SJCRH30 (cell line): Measurements from ENCODE around the gene VEGFC. TPM values are rescaled to one million over a fixed set of nuclear protein-coding genes. Genes with fewer than 3 reads are reported as not detected.

Source experiments
- DNase-seq, 2 experiments: peaks; one replicate each; pipeline ENCODE4 v3.0.0-alpha.2; 2015 to 2020
- H3K27ac ChIP-seq: fragments of 250-450 bp; sonication (Bioruptor Pico); 2 replicates; pipeline ENCODE4 v1.5.1; 2020; ENCODE audit warnings: mild to moderate bottlenecking, moderate library complexity
- H3K27me3 ChIP-seq: fragments of 250-450 bp; sonication (Bioruptor Pico); 2 replicates; pipeline ENCODE4 v1.5.1; 2020; ENCODE audit warnings: mild to moderate bottlenecking, moderate library complexity
- H3K36me3 ChIP-seq: fragments of 250-450 bp; sonication (Bioruptor Pico); 2 replicates; pipeline ENCODE4 v1.5.1; 2020; ENCODE audit warnings: mild to moderate bottlenecking, moderate library complexity
- H3K4me1 ChIP-seq: fragments of 250-450 bp; sonication (Bioruptor Pico); 2 replicates; pipeline ENCODE4 v1.5.1; 2020; ENCODE audit warnings: mild to moderate bottlenecking, moderate library complexity
- H3K4me3 ChIP-seq: fragments of 250-450 bp; sonication (Bioruptor Pico); 2 replicates; pipeline ENCODE4 v1.5.1; 2020; ENCODE audit warnings: mild to moderate bottlenecking, moderate library complexity
- H3K9me3 ChIP-seq: fragments of 250-450 bp; sonication (Bioruptor Pico); replicated peaks from 2 replicates; pipeline ENCODE4 v1.5.1; 2020; ENCODE audit warnings: mild to moderate bottlenecking, moderate library complexity
- total RNA-seq: library from RNA; depleted of rRNA; stranded (reverse); fragments of >200 nt; shearing (Covaris generic); gene quantifications from 2 replicates; pipeline ENCODE4 v1.2.3, GENCODE V29; 2014

Gene VEGFC
- total RNA-seq, 1 experiment from 2014 or later, result 5.6 TPM

DNA sequence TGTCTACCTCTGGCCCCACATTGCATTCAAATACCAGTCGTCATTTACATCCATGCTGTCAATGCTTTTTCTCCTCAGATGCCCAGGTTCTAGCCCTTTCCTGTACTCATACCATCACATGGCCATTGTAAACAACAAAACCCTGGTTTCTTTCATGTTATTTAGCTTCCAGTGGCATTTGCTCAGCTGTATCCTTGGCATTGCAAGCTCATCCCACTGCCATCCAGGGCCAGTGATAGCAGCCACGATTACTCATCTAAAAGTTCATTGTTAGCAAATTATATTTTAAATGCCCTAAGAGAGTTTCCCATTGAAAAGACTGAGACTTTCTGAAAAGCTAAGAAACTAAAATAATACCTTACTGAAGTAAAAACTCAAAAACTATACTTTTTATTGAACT is 34.0 kb downstream of the VEGFC start:
- peaks cover 11% of the 10 kb centered on the region for H3K4me1 ChIP-seq
- H3K27me3 ChIP-seq, result no peaks in the 10 kb centered on the region
- no peak for DNase-seq
- no peaks in the 10 kb centered on the region for H3K9me3 ChIP-seq
- no peaks in the 10 kb centered on the region for H3K36me3 ChIP-seq
- H3K4me3 ChIP-seq, result no peak overlapping the region
- H3K27ac ChIP-seq, result no peak overlapping the region

DNA sequence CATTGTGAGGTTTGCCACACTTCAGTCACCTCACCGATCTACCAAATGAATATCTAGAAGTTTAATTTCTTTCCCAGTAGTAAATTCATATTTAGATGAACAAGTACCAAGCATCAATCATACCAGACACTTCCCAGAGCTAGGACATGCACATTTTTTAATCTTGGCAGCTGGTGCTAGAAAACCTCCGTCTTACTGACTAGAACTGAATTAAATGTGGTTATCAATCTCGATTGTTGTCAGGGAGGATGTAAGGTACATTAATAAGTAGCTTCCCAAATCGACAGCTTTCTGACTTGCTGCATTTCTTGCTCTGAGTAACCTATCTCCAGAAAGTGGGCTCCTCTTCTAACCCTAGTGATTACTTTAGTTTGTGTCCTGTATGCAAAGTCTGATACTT is 34.4 kb downstream of the VEGFC start:
- H3K4me1 ChIP-seq, result peaks cover 15% of the 10 kb centered on the region
- H3K9me3 ChIP-seq, result no peaks in the 10 kb centered on the region
- H3K27ac ChIP-seq, result no peak overlapping the region
- DNase-seq, result no peak
- H3K4me3 ChIP-seq, result no peak overlapping the region
- no peaks in the 10 kb centered on the region for H3K36me3 ChIP-seq
- H3K27me3 ChIP-seq, result no peaks in the 10 kb centered on the region

DNA sequence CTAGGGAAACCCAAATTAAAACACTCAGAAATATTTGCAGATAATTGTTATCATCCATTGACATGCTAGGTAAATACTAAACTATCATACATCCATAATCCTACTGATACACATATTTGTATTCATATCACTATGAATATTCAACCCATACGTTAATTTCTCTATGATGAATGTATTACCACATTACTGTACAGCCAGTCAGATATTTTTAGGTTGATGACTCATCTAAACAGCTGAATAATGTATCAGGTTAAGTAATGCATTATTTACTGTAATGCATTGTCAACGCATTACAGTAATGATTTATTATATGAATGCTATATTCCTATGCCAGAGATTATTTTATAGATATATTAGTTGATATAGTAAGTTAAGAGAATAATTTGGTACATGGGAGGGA is 37.1 kb downstream of the VEGFC start:
- H3K36me3 ChIP-seq, result no peaks in the 10 kb centered on the region
- H3K27ac ChIP-seq, result no peak overlapping the region

DNA sequence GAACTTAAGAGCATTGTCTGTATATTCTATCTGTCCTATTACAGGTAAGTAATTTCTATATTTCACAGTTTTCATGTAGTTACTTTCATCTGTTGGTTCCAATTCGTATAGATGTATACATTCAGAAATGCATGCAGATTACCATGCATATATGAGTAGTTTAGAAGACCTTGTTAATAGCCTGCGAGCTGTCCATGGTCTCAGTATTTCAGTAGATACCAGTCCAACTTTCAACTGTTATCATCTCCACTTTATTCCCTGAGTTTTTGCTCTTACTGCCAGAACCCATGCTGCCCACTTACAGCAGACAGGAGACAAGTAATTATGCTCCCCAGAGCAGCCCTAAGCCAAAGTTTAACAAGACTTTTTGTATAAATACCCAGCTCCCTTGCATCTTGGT is 37.7 kb downstream of the VEGFC start:
- H3K4me1 ChIP-seq, result peaks cover 18% of the 10 kb centered on the region
- H3K36me3 ChIP-seq, result no peaks in the 10 kb centered on the region
- no peaks in the 10 kb centered on the region for H3K9me3 ChIP-seq
- no peaks in the 10 kb centered on the region for H3K27me3 ChIP-seq
- H3K27ac ChIP-seq, result no peak overlapping the region
- no peak for DNase-seq
- no peak overlapping the region for H3K4me3 ChIP-seq

More for the DNA sequence above, 37.1 kb downstream of the VEGFC start:
- DNase-seq, result no peak
- Histone ChIP-seq H3K4me1 (peaks cover 18% of the 10 kb centered on the region), H3K4me3 (no peak overlapping the region), H3K27me3 (no peaks in the 10 kb centered on the region), H3K9me3 (no peaks in the 10 kb centered on the region)

DNA sequence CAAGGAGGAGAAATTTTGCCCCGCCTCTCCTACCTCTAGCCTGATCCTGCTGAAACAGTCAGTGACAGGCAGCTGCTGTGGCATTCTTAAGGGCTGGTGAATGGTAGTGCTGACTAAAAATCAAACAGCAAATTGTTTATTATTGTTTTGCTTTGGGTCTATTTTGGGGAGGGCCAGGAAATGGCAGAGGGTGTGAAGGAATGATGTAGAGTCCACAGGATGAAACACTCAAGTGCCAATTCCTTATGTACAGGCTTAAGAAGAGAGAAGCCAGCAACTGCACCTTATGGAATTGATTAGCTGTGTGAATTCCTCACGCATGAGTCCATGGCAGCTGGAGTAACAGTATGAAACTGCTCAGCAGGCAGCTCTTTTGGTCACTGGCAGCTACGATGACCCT is 39.7 kb downstream of the VEGFC start:
- Histone ChIP-seq H3K27ac (peak overlapping the region; percentile 43), H3K36me3 (no peaks in the 10 kb centered on the region), H3K27me3 (no peaks in the 10 kb centered on the region), H3K4me3 (no peak overlapping the region), H3K9me3 (no peaks in the 10 kb centered on the region), H3K4me1 (peaks cover 18% of the 10 kb centered on the region)
- peak; percentile 53 to 68 for DNase-seq

DNA sequence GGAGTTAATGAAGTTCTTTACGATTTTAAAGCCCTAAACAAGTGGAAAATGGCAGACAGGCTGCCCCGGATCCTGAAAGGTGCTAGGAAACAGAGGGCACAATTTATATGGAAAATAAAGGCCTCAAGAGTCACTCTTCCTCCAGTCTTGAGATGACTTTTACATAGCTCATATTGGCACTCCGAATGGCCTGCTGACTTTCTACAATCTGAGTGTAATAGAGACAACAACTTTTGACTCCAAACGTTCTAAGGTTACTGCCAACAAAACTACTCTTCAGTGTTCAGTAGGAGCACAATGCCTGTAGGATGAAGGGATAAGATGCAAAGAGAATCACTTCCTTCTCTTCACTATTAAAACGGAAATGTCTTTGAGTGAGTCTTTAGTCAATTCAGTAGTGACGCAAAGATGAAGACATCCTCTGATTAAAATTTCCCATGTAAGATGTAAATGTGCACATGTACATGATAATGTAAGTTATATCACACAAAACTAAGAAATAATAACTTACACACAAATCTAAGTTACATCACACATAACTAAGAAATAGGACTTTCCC is 40.5 kb downstream of the VEGFC start:
- Histone ChIP-seq H3K36me3 (no peaks in the 10 kb centered on the region), H3K27ac (peak overlapping the region; percentile 43), H3K9me3 (no peaks in the 10 kb centered on the region), H3K4me1 (peaks cover 18% of the 10 kb centered on the region), H3K27me3 (no peaks in the 10 kb centered on the region), H3K4me3 (no peak overlapping the region)
- DNase-seq, result no peak

DNA sequence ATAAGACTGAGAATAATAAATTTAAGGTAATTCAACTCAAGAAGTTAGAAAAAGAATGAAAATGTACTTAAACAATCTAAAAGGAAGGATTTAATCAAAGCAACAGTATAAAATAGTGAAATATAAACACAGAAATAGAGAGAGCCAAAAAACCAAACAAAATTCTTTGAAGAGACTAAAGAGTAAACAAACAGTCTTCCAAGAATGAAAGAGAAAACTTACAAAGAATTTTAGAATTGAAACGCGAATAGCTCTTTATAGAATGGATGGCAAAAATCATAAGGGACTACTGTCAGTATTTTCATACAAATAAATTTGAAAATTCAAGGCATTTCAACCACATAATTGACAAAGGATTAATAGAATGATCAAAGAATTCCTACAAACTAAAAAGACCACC is 41.7 kb downstream of the VEGFC start:
- H3K9me3 ChIP-seq, result no peaks in the 10 kb centered on the region
- H3K27me3 ChIP-seq, result no peaks in the 10 kb centered on the region
- H3K4me3 ChIP-seq, result no peak overlapping the region
- DNase-seq, result no peak
- H3K36me3 ChIP-seq, result no peaks in the 10 kb centered on the region
- H3K4me1 ChIP-seq, result peaks cover 18% of the 10 kb centered on the region
- no peak overlapping the region for H3K27ac ChIP-seq

DNA sequence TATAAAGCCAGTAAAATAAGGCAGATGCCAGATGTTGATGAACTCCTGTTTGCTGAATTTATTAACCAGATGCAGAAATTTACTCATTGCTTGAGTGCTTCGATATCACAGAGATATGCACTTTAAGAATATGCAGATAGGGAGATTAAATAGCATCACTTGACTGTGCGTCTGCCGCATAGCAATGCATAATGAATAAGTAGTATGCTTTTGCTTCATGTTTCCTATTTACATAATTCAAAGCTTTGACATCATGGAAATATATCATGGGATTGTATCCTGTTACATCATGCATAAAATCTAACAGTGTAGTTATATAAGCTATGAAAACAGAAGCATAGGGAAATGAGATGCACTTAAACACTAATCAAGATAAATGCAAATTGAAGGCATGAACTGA is 45.9 kb downstream of the VEGFC start:
- no peak overlapping the region for H3K27ac ChIP-seq
- H3K4me1 ChIP-seq, result no peaks in the 10 kb centered on the region
- no peak overlapping the region for H3K4me3 ChIP-seq
- H3K27me3 ChIP-seq, result no peaks in the 10 kb centered on the region
- H3K9me3 ChIP-seq, result no peaks in the 10 kb centered on the region
- DNase-seq, result no peak
- no peaks in the 10 kb centered on the region for H3K36me3 ChIP-seq

DNA sequence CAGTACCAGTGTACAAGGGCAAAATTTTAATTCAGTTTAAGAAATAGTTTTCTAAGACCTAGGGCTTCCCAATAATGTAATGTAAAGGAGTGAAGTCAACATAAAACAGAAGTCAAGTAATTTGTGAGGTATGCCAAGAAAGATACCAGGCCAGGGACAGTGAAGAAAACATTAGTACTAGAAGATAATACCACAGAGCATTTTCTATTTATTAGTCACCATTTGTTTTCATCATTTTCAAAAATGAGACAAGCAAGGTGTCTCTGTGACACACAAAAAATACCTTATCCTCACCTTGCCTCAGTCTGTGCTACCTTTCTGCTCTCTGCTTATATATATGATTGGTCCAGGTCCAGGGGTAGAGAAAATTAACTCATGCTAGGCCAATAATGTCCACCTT is 46.8 kb downstream of the VEGFC start:
- Histone ChIP-seq H3K36me3 (no peaks in the 10 kb centered on the region), H3K9me3 (no peaks in the 10 kb centered on the region), H3K4me1 (no peaks in the 10 kb centered on the region), H3K27me3 (no peaks in the 10 kb centered on the region), H3K27ac (no peak overlapping the region), H3K4me3 (no peak overlapping the region)
- DNase-seq, result no peak

DNA sequence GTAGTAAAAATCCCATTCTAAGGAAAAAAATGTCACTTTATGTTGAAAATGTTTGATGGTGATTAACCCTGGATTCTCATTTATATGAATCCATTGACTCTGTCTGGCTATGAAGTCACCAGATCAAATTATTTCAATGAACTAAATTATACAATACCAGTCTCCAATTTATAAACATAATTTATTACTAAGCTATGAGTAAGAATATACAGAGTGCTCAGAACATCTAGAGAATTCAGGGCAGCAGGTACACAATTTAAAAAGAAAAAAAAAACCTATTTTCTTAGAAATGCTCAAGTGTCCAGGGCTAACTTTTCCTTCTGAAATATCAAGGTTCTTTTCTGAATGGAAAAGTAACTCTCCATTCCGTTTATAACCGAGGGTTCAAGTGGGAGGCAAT is 48.6 kb downstream of the VEGFC start:
- DNase-seq, result no peak
- Histone ChIP-seq H3K36me3 (no peaks in the 10 kb centered on the region), H3K27me3 (no peaks in the 10 kb centered on the region), H3K4me3 (no peak overlapping the region), H3K4me1 (no peaks in the 10 kb centered on the region), H3K27ac (no peak overlapping the region), H3K9me3 (no peaks in the 10 kb centered on the region)

DNA sequence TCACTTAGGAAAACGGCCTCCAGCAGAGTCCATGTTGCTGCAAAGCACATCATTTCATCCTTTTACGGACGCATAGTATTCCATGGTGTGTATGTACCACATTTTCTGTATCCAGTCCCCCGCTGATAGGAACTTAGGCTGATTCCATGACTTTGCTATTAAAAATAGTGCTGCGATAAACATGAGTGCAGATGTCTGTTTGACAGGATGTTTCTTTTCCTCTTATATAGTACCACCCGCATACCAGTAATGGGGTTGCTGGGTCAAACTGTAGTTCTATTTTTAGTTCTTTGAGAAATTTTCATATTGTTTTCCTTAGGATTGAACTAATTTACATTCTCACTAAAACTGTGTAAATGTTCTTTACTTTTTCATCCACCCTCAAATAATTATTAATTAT is 50.5 kb downstream of the VEGFC start:
- Histone ChIP-seq H3K4me3 (no peak overlapping the region), H3K27ac (no peak overlapping the region), H3K4me1 (no peaks in the 10 kb centered on the region), H3K36me3 (no peaks in the 10 kb centered on the region), H3K9me3 (no peaks in the 10 kb centered on the region), H3K27me3 (no peaks in the 10 kb centered on the region)
- DNase-seq, result no peak

DNA sequence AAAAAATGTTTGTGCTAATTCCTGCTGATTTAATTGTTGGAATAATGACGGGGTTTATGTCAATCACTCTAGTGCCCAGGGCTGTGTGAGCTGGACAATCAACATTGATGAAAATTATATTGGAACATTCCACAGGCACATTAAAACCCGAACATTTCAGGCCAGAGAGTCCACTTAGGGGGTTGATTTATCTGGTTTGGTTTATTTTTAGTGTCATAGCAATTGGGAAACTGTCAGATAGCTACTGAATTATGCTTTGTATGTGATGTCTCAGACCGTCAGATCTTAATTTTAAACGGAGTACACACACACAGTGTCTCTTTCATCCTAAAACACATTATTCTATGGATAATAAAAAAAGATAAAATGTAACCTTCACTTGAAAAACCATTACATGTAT is 51.5 kb downstream of the VEGFC start:
- no peak overlapping the region for H3K27ac ChIP-seq

DNA sequence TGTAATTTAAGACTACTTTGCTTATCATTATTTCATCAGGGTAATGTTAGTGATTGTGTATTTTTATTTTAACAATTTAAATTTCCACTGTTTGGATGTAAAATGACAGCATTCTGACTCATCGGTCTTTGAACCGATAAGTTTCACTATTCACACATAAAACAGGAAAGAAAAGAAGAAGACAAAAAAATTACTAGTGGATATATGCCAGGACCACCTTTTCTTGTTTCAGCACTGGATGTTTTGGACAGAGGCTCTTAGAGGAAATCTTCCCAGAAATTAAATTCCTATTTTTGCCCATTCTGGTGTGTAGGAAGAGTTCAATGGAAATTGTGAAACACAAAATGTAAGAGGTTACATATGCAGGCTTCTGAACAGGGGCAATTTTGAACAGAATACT is 57.4 kb downstream of the VEGFC start:
- DNase-seq, result no peak
- no peaks in the 10 kb centered on the region for H3K36me3 ChIP-seq
- no peaks in the 10 kb centered on the region for H3K27me3 ChIP-seq
- no peak overlapping the region for H3K27ac ChIP-seq
- H3K9me3 ChIP-seq, result no peaks in the 10 kb centered on the region
- H3K4me1 ChIP-seq, result no peaks in the 10 kb centered on the region
- H3K4me3 ChIP-seq, result no peak overlapping the region

More for the DNA sequence above, 51.5 kb downstream of the VEGFC start:
- Histone ChIP-seq H3K4me3 (no peak overlapping the region), H3K36me3 (no peaks in the 10 kb centered on the region), H3K4me1 (no peaks in the 10 kb centered on the region), H3K27me3 (no peaks in the 10 kb centered on the region), H3K9me3 (no peaks in the 10 kb centered on the region)
- DNase-seq, result no peak

DNA sequence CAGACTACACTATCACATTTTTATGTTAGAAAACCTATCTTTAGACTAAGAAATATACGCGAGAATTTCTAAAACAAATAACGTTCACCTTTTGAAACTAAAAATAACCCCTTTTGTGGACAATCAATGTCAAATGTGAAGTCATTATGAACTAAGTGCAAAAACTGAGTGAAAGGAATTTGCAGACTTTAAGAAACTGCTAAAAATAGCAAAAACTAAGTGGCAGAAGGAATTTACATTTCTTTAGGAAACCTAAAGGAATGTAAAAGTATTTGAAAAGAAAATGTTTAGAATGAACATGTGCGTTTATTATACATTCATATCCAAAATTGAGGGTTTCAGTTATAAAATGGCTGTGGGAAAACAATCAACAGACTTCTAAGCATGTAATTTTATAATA is 58.3 kb downstream of the VEGFC start:
- Histone ChIP-seq H3K36me3 (no peaks in the 10 kb centered on the region), H3K27me3 (no peaks in the 10 kb centered on the region), H3K27ac (no peak overlapping the region), H3K4me3 (no peak overlapping the region), H3K4me1 (no peaks in the 10 kb centered on the region), H3K9me3 (no peaks in the 10 kb centered on the region)
- DNase-seq, result no peak

DNA sequence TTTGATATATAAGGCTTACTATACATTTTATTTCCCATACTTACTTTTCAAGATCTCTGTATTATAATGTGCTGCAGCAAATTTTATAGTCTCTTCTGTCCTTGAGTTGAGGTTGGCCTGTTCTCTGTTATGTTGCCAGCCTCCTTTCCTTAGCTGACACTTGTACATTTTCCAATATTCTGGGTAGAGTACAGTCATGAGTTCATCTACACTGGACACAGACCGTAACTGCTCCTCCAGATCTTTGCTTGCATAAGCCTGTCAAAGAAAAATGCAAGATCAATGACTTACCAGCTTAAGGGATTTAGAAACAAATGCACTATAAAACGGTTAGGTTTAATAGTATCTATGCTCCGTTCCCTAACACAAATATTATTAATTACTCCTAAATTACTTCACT is 63.2 kb downstream of the VEGFC start:
- no peak overlapping the region for H3K27ac ChIP-seq
- H3K9me3 ChIP-seq, result no peaks in the 10 kb centered on the region
- DNase-seq, result no peak
- no peaks in the 10 kb centered on the region for H3K4me1 ChIP-seq
- no peak overlapping the region for H3K4me3 ChIP-seq
- H3K36me3 ChIP-seq, result no peaks in the 10 kb centered on the region
- H3K27me3 ChIP-seq, result no peaks in the 10 kb centered on the region

DNA sequence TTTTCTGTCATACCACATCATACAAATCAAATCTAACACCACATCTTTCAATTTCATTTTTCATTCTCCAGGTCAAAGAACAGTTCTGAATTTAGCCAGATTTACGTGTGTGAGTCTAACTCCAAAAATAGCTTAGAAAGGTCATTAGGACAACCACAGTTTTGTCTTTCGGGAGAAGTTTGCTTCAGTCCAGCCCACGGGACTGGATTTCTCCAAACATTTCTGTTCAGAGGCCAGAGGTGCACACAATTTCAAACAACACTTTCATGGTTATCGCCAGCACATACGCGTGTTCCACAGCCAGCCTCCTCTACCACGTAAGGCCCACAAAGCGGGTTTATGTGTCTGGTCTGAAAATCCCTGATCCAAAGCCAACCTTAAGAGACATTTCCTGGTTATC is 65.9 kb downstream of the VEGFC start:
- Histone ChIP-seq H3K27ac (no peak overlapping the region), H3K4me3 (no peak overlapping the region), H3K9me3 (no peaks in the 10 kb centered on the region), H3K27me3 (no peaks in the 10 kb centered on the region), H3K36me3 (no peaks in the 10 kb centered on the region), H3K4me1 (no peaks in the 10 kb centered on the region)
- DNase-seq, result no peak
